HG03066 (cell line): ENCODE data around the gene MSI2.

Experiments
- ATAC-seq: cut with Tn5 transposase; IDR thresholded peaks from one replicate; pipeline ENCODE4 v1.9.1; 2021; ENCODE audit warnings: low read depth; ENCODE audit not compliant: unreplicated experiment

Gene MSI2

GRCh38 chr17:57363580-57363979, 107.3 kb downstream of the MSI2 start:
- ATAC-seq: no peak

DNA sequence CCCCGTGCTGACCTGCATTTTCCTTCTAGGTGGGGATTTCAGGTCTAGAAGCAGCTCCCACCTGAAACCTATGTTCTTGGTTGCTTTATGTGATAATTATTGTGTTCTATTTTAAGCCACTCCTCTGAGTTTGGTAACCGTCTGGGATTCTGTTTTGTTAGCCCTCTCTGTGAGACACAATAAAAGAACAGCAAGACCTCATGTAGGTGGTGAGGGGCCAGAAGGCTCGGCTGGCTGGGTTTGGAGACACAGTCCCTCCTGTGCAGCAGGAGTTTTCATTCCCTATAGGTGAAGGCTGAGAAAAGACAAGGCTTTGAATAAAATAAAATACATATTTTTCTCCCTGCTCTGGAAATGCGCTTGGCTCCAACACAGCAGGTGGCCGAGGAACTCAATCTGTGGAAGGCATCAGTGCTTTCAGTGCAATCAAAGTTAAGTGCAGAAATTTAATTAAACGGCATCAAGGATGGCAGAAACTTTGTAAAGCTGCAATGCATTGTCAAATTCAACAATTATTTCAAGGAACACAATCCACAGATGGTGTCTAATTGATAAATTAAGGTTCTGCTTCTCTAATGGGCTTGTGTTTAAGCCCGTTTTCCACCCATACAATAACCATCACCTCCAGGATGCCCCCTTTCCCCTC, 107.8 kb downstream of the MSI2 start:
- no peak for ATAC-seq

DNA sequence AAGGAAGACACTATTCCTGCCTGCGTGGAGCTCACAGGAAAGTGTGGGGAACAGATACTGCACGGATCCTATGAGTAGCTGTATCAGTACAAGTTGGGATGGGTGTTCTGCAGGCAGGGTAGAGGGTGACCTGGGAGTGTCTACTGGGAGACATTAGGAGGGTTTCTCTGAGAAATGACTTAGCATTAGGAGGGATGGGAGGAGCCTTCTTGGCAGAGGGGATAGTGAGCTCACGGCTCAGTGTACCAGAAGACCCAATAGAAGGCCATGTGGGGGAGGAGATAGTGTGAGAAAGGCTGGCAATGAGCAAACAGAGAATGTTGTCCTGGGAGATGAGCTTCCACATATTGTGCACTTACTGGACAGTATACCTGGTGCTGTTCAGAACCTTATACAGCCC, 109.1 kb downstream of the MSI2 start:
- no peak for ATAC-seq

DNA sequence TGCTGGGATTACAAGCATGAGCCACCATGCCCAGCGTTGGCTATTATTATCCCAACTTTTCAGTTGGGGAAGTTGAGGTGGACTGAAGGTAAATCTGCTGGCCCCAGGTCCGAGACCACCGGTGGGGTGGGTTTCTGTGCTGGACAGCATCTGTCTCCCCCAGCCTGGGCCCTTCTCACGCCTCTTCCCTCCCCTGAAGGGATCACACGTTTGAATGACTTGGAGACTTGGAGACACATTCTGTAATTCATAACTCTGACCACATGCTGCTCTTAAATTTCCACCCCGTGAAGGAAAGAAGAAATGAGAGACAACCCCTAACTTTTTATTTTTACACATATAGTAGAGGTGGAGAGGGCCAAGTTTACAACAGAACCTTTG, 109.8 kb downstream of the MSI2 start:
- no peak for ATAC-seq

GRCh38 chr17:57366558-57367351, 110.4 kb downstream of the MSI2 start:
- ATAC-seq: no peak

DNA sequence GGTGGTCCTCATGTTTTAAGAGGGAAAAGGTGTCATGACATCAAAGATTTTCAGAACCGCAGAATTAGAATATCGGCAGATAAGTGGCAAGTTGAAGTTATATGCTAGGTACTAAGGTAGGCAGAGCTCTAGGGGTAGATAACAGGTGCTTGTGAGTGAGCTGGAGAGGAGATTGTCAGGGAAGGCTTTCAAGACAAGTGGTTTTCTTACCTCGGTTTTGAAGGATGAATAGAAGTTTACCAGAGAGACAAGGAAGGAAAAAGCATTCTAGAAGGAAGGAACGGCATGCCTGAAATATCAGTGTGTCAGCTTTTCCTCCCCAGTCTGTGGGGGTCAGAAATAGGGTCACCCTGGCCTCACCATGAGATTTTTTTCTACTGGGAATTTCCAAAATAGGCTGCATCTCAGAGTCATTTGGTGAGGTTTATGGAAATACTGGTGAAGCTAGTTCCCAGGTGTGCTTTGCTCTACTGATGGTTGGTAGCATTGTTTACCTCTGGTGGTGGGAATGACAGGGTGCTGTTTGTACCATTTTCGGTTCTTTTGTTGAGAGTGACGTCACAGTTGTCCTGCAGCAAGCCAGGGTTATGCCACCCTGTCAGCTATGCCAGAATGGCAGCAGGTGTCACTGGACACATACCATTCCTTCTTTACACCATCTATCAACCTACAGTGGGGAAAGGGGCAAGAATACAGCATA, 112.5 kb downstream of the MSI2 start:
- ATAC-seq: no peak

DNA sequence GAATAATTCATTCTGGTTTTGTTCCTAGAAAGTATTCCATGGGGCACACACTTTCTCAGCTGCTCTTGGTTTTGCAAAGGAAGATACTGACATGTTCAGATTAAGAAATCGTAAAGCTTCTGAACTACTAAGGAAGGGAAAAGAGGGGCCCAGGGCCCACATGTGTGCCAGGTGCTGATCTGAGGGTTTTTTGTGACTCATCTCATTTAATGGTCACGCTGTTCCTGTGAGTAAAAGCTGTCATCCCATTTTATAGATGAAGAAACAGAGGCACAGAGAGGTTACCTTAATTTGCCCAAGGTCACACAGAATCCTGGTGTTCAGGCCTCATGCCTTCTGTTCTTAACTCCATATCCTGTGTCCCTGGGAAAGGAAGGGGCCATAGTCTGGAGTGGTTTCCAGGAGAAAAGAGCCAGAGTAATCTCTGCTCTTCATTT, 113.2 kb downstream of the MSI2 start:
- ATAC-seq: peak; percentile 33

- peak; percentile 55 for ATAC-seq
Measured at GRCh38 chr17:57370037-57370581, 113.8 kb downstream of the MSI2 start.

GRCh38 chr17:57370619-57371018, 114.3 kb downstream of the MSI2 start:
- no peak for ATAC-seq

- no peak for ATAC-seq
Measured at GRCh38 chr17:57372156-57372555, 115.8 kb downstream of the MSI2 start.

DNA sequence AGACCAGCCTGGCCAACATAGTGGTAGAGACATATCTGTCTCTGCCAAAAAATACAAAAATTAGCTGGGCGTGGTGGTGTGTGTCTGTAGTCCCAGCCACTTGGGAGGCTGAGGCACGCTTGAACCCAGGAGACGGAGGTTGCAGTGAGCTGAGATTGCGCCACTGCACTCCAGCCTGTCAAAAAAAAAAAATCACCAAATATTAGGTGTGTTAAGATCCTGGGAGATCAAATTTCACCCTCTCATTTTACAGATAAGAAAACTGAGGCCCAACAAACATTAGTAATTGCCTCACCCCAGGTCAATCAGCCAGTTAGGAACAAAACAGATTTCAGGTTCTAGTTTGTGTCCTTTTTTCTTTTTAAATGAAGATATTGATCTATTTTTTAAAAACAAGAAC, 116.7 kb downstream of the MSI2 start:
- ATAC-seq: no peak

DNA sequence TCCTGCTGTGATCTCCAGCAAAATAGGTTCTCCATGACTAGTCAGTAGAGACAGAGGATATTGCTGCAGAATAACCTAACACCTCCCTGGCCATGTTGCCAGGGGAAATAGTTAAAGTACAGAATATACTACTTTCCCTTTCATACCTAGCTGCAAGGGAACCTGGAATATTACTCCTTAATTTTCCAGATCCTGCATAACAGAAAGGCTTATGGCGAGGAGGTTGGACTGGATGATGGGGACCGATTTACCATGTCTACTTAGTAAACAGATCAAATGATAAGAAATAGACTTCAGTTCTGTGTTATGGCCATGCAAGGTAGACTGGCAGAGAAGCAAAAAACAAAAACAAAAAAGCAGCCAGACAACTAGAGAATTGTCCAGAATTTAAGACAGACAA, 117.4 kb downstream of the MSI2 start:
- ATAC-seq: no peak

- no peak for ATAC-seq
Measured at GRCh38 chr17:57375040-57375769, 118.9 kb downstream of the MSI2 start.

GRCh38 chr17:57375770-57376225, 119.5 kb downstream of the MSI2 start:
- ATAC-seq: no peak

DNA sequence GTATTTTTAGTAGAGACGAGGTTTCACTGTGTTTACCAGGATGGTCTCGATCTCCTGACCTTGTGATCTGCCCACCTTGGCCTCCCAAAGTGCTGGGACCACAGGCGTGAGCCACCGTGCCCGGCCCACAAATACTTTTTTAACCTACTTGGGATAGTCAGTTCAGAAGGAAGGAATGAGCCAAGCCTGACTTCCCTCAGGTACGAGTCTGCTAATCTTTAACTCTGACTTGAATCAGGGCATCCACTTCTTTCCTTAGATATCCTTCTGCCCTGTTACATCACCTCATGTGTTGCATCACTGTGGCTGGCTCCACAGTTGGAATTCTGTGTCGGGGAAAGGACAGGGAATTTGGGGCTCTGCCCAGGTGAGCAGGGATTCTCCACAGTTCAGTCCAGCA, 120.8 kb downstream of the MSI2 start:
- ATAC-seq: no peak

DNA sequence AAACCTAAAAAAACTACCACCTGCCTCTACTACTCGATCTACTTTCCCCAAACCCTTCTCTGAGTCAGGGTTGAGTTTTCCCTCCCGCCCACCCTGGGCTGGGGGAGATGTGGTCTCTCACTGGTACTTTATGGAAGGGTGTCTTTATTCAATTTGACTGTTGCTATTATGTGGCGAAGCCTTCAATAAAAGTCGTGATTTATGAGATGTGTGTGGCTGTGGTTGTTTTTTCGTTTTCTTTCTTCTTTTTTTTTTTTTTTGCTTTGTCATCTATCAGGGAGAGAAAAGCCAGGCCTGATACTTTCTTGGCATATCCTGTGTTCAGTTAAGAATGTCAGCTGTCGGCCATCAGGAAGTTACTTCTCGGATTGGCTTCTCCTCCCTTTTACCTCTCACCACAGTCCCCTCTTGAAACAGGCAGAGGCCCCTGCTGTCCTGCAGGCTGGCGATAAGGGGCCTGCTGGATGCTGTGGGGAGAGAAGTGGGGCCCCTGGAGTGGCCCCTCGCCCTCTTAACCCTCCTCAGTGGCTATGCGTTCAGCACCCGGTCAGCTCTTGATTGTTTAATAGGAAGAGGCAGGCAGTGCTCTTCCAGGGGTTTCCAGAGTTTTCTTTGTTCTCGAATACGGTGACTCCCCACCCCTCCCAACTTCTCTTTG, 123.0 kb downstream of the MSI2 start:
- no peak for ATAC-seq

DNA sequence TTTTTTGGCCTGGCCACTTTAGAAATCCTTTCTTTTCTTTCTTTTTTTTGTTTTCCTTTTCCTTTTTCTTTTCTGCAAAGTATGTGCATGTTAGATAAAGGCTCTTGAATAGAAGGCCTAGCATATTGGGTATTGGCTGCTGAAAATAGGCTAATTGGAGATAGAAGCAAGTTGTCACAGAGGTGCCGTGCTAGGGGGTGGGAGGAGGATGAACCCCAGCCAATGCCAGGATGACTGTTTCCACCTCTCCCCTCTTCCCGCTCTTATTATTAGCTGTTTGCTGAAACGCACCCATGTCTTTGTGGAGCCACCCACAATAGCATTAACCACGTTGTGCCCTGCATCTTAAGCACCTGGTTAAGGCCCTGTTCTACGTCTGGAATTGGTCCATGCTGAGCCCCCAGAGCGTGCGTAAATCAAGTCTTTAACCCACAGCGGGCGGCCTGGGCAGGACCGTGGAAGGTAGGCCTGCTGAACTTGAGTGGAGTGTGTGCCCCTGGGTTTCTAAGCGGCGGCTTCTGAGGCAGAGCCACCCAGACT, 123.6 kb downstream of the MSI2 start:
- no peak for ATAC-seq

DNA sequence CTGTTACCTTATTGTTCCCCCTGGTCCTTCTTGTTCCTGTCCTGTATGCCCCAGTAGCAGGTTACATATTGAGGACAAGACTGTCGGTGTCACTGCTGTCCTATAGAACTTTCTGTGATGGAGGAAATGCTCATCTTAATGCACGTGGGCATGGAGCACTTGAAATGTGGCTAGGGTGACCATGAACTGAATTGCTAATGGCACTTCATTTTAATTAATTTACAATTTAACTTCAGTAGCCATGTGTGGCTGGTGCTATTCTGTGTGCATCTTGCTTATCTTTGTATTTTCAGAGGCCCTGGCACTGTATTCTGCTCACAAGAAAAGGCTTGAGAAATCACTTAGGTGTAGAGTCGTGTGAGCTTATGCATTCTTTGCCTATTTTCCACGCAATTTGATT, 125.2 kb downstream of the MSI2 start:
- ATAC-seq: no peak

GRCh38 chr17:57384219-57384618, 127.9 kb downstream of the MSI2 start:
- no peak for ATAC-seq

DNA sequence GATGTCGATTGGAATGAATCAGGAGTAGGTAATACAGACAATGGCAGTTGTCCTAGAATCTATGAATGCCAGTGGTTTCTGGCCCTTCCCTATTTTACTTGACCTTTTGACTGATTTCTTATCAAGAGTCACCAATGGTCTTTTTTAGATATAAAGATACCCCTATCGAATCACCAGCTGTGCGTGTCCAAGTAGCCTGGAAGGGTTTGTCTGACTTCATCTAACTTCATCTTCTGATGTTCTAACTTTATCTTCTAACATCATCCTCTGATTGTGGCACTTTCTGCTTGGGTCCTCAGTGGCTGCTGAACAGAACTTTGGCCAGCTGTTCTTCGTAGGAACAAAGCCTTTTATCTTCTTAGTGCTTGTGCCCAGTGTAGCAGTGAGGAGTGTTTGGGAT, 129.7 kb downstream of the MSI2 start:
- ATAC-seq: no peak
